HepG2 (cell line): ENCODE data around the gene SDR42E2. TPM values are rescaled to one million over a fixed set of nuclear protein-coding genes. Genes with fewer than 3 reads are reported as not detected.
A peak's percentile ranks its signal among the peaks of the same experiment; 100 is the strongest.

Source experiments
- CHCHD3 ChIP-seq: sonication (generic); formaldehyde crosslinking; IDR thresholded peaks from 2 replicates; pipeline ENCODE4 v1.8.0; 2022; ENCODE audit warnings: mild to moderate bottlenecking, missing genetic modification reagents, moderate library complexity
- HMGXB3 ChIP-seq: sonication (generic); formaldehyde crosslinking; IDR thresholded peaks from 2 replicates; pipeline ENCODE4 v1.4.0; 2020; ENCODE audit warnings: missing genetic modification reagents, borderline replicate concordance
- HNRNPH1 ChIP-seq: fragments of 200-400 bp; formaldehyde crosslinking; optimal IDR thresholded peaks from 2 replicates; pipeline ENCODE3; 2017; ENCODE audit warnings: mild to moderate bottlenecking, low read depth, low read length
- IKZF5 ChIP-seq: IDR thresholded peaks from 2 replicates; pipeline ENCODE4 v1.6.1; 2018; ENCODE audit warnings: missing genetic modification reagents, mild to moderate bottlenecking, missing compliant biosample characterization
- NRL ChIP-seq: sonication (generic); formaldehyde crosslinking; IDR thresholded peaks from 2 replicates; pipeline ENCODE4 v1.5.0; 2020; ENCODE audit warnings: missing genetic modification reagents, mild to moderate bottlenecking, moderate library complexity, borderline replicate concordance
- RXRA ChIP-seq: sonication (generic); formaldehyde crosslinking; IDR thresholded peaks from 2 replicates; pipeline ENCODE4 v1.5.1; 2020; ENCODE audit warnings: missing genetic modification reagents
- SYNCRIP ChIP-seq: fragments of 200-400 bp; formaldehyde crosslinking; IDR thresholded peaks from 2 replicates; pipeline ENCODE4 v1.6.1; 2018; ENCODE audit warnings: mild to moderate bottlenecking, low read depth, low read length; ENCODE audit not compliant: insufficient read depth
- THRA ChIP-seq: sonication (generic); formaldehyde crosslinking; IDR thresholded peaks from 2 replicates; pipeline ENCODE4 v1.4.0; 2020; ENCODE audit warnings: missing genetic modification reagents, borderline replicate concordance
- UBTF ChIP-seq: sonication (generic); formaldehyde crosslinking; IDR thresholded peaks from 2 replicates; pipeline ENCODE4 v1.4.0; 2020; ENCODE audit warnings: mild to moderate bottlenecking, missing genetic modification reagents
- ZFP36L2 ChIP-seq: sonication (generic); formaldehyde crosslinking; IDR thresholded peaks from 2 replicates; pipeline ENCODE4 v1.4.0; 2020; ENCODE audit warnings: missing genetic modification reagents
- ZFX ChIP-seq: sonication (generic); formaldehyde crosslinking; IDR thresholded peaks from 2 replicates; pipeline ENCODE4 v1.4.0; 2020; ENCODE audit warnings: mild to moderate bottlenecking, low read depth, missing genetic modification reagents, moderate library complexity
- ZNF160 ChIP-seq: sonication (generic); formaldehyde crosslinking; IDR thresholded peaks from 2 replicates; pipeline ENCODE4 v1.8.0; 2022; ENCODE audit warnings: mild to moderate bottlenecking, inconsistent platforms, missing genetic modification reagents
- ZNF180 ChIP-seq: sonication (generic); formaldehyde crosslinking; IDR thresholded peaks from 2 replicates; pipeline ENCODE4 v1.4.0; 2020; ENCODE audit warnings: low read depth, missing genetic modification reagents, borderline replicate concordance
- ZNF251 ChIP-seq: sonication (generic); formaldehyde crosslinking; IDR thresholded peaks from 2 replicates; pipeline ENCODE4 v1.9.0; 2021; ENCODE audit warnings: mild to moderate bottlenecking, missing genetic modification reagents
- ZNF556 ChIP-seq: sonication (generic); formaldehyde crosslinking; IDR thresholded peaks from 2 replicates; pipeline ENCODE4 v1.4.0; 2020; ENCODE audit warnings: mild to moderate bottlenecking, missing genetic modification reagents, borderline replicate concordance
- ZNF83 ChIP-seq: sonication (generic); formaldehyde crosslinking; IDR thresholded peaks from 2 replicates; pipeline ENCODE4 v1.4.0; 2020; ENCODE audit warnings: missing genetic modification reagents, mild to moderate bottlenecking, borderline replicate concordance
- ZSCAN5A ChIP-seq: sonication (generic); formaldehyde crosslinking; IDR thresholded peaks from 2 replicates; pipeline ENCODE4 v1.8.0; 2022; ENCODE audit warnings: mild to moderate bottlenecking, missing genetic modification reagents, borderline replicate concordance
- polyA plus RNA-seq, 8 experiments: library from polyadenylated mRNA; depleted of rRNA in 3 of 8; stranded (reverse) in 7 of 8; unstranded in 1 of 8; fragments of >200 nt; fragmentation: Illumina TruSeq in 4 of 8; extraction: Trizol in 4 of 8; gene quantifications; 2 replicates each; pipeline versions ENCODE4 v1.2.1 to v1.2.3, GENCODE V29; 2011 to 2016; ENCODE audit warnings: low read depth in 4 of 8, missing spikeins in 1 of 8, mixed read lengths in 1 of 8; ENCODE audit not compliant: insufficient read depth in 1 of 8
- total RNA-seq, 5 experiments: library from RNA; depleted of rRNA; stranded (reverse); fragments of >200 nt; fragmentation: Illumina TruSeq; extraction: Trizol; gene quantifications; 2 replicates each; pipeline ENCODE4 v1.2.3, GENCODE V29; 2016; ENCODE audit warnings: low read depth in 1 of 5

Gene SDR42E2
- total and polyA plus RNA-seq, 2 of the 13 experiments (the other 11 are each of a cell fraction or from before 2014, with no cell fraction given) = 0.05 to 0.11 TPM

GRCh38 chr16:22188595-22189442, 26.5 kb downstream of the SDR42E2 start (continued):
- TF ChIP-seq UBTF (CRISPR knock-in tag) (no peak), ZNF556 (CRISPR knock-in tag) (peak; percentile 68; the same call in 1 of the 2 replicates), HMGXB3 (CRISPR knock-in tag) (peak; percentile 71; the same call in 1 of the 2 replicates), NRL (CRISPR knock-in tag) (no peak), ZNF160 (CRISPR knock-in tag) (no peak), SYNCRIP (no peak), ZFP36L2 (CRISPR knock-in tag) (no peak), RXRA (CRISPR knock-in tag) (peak; percentile 59; the same call in 1 of the 2 replicates), ZNF83 (no peak), ZSCAN5A (CRISPR knock-in tag) (no peak), ZNF251 (CRISPR knock-in tag) (no peak), ZFX (CRISPR knock-in tag) (no peak), CHCHD3 (no peak), THRA (CRISPR knock-in tag) (peak; percentile 75; the same call in 1 of the 2 replicates), IKZF5 (CRISPR knock-in tag) (peak; percentile 64; the same call in 1 of the 2 replicates), ZNF180 (CRISPR knock-in tag) (no peak), HNRNPH1 (no peak)
